Breast epithelium (tissue), 4 donors: ENCODE data around the gene TENM3. TPM values are rescaled to one million over a fixed set of nuclear protein-coding genes. Genes with fewer than 3 reads are reported as not detected.

Source experiments
- DNase-seq, 2 donors: peaks; one replicate each; pipeline ENCODE4 v3.0.0-alpha.2; 2019; ENCODE audit warnings: low spot score in 2 of 2
- H3K27ac ChIP-seq, 2 donors: fragments of 200-600 bp; sonication (generic) in 1 of 2; one replicate each; pipeline ENCODE4 v1.5.1; 2016 to 2019; ENCODE audit warnings: mild to moderate bottlenecking in 1 of 2
- H3K27me3 ChIP-seq, 2 donors: fragments of 200-600 bp; sonication (generic) in 1 of 2; one replicate each; pipeline versions ENCODE4 v1.5.1 to v1.6.0; 2017 to 2019; ENCODE audit warnings: control low read depth in 1 of 2, mild to moderate bottlenecking in 1 of 2
- H3K36me3 ChIP-seq: fragments of 200-600 bp; one replicate; pipeline ENCODE4 v1.5.1; 2019
- H3K4me1 ChIP-seq, 2 donors: fragments of 200-600 bp; sonication (generic); one replicate each; pipeline ENCODE4 v1.5.1; 2016 to 2019; ENCODE audit warnings: control low read depth in 1 of 2
- H3K4me3 ChIP-seq, 3 donors: fragments of 200-600 bp; sonication (generic); 1 replicate in 2 of 3; 2 replicates in 1 of 3; pipeline ENCODE4 v1.5.1; 2016 to 2019; ENCODE audit warnings: mild to moderate bottlenecking in 3 of 3, moderate library complexity in 2 of 3
- H3K9me3 ChIP-seq, 2 donors: fragments of 200-600 bp; sonication (generic) in 1 of 2; one replicate each; pipeline ENCODE4 v1.5.1; 2016 to 2019; ENCODE audit warnings: control low read depth in 1 of 2
- POLR2A ChIP-seq: fragments of 450-650 bp; IDR thresholded peaks from one replicate; pipeline ENCODE4 v1.6.1; 2016; ENCODE audit warnings: antibody characterized with exemption, mild to moderate bottlenecking, moderate library complexity
- POLR2AphosphoS5 ChIP-seq, 3 donors: sonication (generic); formaldehyde crosslinking; IDR thresholded peaks; one replicate each; pipeline ENCODE4 v1.6.1; 2017; ENCODE audit warnings: antibody characterized with exemption in 3 of 3
- intact Hi-C: fragments of 100-400 bp; cut with DNase I; formaldehyde crosslinking; loops from one replicate; pipeline ENCODE4 v1.15.1; 2023; ENCODE audit warnings: low total_unique reads
- total RNA-seq, 3 donors: library from RNA; depleted of rRNA; stranded (reverse); fragments of >200 nt; gene quantifications; one replicate each; pipeline ENCODE4 v1.1.0, GENCODE V29; 2016
- TF ChIP-seq, protein P1 (sequence below), 3 donors: fragments of 450-650 bp; IDR thresholded peaks; one replicate each; pipeline ENCODE4 v1.5.1; 2016 to 2017; ENCODE audit warnings: antibody characterized with exemption in 3 of 3, mild to moderate bottlenecking in 3 of 3, moderate library complexity in 3 of 3

Gene TENM3
- total RNA-seq, 3 donors from 2014 or later, result 4.6 to 30.6 (median 8.8) TPM

DNA sequence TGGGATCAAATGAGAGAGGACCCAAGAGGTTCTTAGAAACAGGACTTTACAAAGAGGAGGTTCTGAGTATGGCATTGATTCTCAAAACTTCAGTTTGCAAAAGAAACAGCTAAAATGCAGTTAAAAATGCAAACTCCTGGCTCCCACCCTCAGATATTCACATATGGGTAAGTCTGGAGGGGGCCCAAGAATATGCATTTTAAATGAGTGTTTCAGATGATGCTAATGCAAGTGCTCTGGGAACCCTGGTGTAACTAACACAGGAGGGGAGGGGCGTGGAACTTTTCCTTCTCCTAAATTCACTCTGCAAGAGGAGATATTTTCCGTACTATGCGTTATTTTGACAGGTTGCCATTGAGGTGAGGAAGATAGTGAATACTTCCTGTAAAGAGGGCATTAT lies 168.2 kb downstream of the TENM3 start:
- no peak overlapping the region for H3K4me3 ChIP-seq
- TF ChIP-seq POLR2AphosphoS5 (IDR thresholded peaks at IDR 0.05) (no peak), POLR2A (no peak)
- TF ChIP-seq, protein P1, sequence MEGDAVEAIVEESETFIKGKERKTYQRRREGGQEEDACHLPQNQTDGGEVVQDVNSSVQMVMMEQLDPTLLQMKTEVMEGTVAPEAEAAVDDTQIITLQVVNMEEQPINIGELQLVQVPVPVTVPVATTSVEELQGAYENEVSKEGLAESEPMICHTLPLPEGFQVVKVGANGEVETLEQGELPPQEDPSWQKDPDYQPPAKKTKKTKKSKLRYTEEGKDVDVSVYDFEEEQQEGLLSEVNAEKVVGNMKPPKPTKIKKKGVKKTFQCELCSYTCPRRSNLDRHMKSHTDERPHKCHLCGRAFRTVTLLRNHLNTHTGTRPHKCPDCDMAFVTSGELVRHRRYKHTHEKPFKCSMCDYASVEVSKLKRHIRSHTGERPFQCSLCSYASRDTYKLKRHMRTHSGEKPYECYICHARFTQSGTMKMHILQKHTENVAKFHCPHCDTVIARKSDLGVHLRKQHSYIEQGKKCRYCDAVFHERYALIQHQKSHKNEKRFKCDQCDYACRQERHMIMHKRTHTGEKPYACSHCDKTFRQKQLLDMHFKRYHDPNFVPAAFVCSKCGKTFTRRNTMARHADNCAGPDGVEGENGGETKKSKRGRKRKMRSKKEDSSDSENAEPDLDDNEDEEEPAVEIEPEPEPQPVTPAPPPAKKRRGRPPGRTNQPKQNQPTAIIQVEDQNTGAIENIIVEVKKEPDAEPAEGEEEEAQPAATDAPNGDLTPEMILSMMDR (IDR thresholded peaks at IDR 0.05), result no peak
- H3K27me3 ChIP-seq, result no peaks in the 10 kb centered on the region
- no peaks in the 10 kb centered on the region for H3K36me3 ChIP-seq
- intact Hi-C loops, result no loop called here
- H3K9me3 ChIP-seq, result peaks cover 7 to 11% of the 10 kb centered on the region in 2 donors
- DNase-seq, result no peak
- no peak overlapping the region for H3K27ac ChIP-seq
- H3K4me1 ChIP-seq, result no peaks in the 10 kb centered on the region

DNA sequence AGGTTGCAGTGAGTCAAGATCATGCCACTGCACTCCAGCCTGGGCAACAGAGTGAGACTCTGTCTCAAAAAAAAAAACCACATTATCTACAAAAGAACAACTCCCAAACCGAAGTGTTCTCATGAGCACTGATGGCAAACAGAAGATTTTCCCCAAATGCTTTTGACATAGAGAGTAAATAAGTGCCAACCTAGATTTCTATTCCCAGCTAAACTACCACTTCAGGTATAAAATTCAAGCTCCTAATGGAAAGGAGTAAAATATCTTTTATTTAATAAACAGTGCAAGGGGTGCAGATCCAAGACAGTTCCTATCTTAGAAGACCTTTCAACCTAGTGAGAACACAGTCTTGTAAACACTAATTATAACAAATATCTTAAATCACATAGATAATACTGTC lies 170.3 kb downstream of the TENM3 start:
- H3K27ac ChIP-seq, result no peak overlapping the region
- DNase-seq, result no peak
- H3K4me1 ChIP-seq, result no peaks in the 10 kb centered on the region
- no peak overlapping the region for H3K4me3 ChIP-seq
- no peaks in the 10 kb centered on the region for H3K36me3 ChIP-seq
- no peaks in the 10 kb centered on the region for H3K27me3 ChIP-seq
- intact Hi-C loops, result no loop called here
- peaks cover 7 to 11% of the 10 kb centered on the region in 2 donors for H3K9me3 ChIP-seq
- TF ChIP-seq POLR2A (no peak), POLR2AphosphoS5 (IDR thresholded peaks at IDR 0.05) (no peak)
- TF ChIP-seq, protein P1 (IDR thresholded peaks at IDR 0.05), result no peak

DNA sequence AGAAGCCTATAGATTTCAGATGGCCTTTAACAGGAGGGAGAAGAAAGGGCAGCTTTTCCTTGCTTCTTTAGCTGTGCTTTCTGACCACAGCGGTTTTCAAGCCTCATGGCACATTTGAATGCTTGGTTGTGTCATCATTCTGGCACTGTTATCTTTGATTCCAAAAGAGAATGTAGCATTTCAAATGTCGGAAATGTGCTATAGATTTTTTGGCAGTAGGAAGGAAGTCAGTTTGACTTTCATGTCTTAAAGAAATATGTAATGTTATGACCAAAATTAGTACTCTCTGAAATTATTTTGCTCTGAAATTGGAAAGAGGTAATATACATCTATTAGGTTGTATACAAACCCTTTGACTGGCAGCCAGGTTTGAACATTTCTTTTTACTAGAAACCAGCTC lies 171.9 kb downstream of the TENM3 start:
- H3K36me3 ChIP-seq, result no peaks in the 10 kb centered on the region
- intact Hi-C loops, result no loop called here
- H3K4me3 ChIP-seq, result no peak overlapping the region
- H3K27ac ChIP-seq, result no peak overlapping the region
- DNase-seq, result no peak
- peaks cover 7 to 11% of the 10 kb centered on the region in 2 donors for H3K9me3 ChIP-seq
- H3K27me3 ChIP-seq, result no peaks in the 10 kb centered on the region
- TF ChIP-seq, protein P1 (IDR thresholded peaks at IDR 0.05), result no peak
- no peak for TF ChIP-seq POLR2A
- TF ChIP-seq POLR2AphosphoS5 (IDR thresholded peaks at IDR 0.05), result no peak
- H3K4me1 ChIP-seq, result no peaks in the 10 kb centered on the region

DNA sequence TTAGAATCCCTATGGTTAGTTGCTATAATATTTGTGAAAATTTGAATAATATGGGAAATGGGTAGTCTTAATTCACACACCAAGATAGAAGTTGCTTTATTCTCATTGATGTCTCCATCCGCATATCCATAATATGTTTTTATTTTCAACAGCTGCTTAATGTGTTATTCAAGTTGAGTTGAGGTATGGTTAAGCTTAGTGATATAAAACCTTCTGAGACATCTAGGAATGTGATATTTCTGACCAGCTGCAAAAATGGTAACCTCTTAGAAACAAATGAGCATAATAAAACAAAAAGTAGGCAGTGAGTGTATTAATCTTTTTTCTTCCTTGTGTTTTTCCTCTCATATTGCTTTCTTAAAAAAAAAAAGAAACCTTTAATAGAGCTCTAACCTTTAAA lies 172.9 kb downstream of the TENM3 start:
- no peak for DNase-seq
- H3K27me3 ChIP-seq, result no peaks in the 10 kb centered on the region
- intact Hi-C loops, result no loop called here

DNA sequence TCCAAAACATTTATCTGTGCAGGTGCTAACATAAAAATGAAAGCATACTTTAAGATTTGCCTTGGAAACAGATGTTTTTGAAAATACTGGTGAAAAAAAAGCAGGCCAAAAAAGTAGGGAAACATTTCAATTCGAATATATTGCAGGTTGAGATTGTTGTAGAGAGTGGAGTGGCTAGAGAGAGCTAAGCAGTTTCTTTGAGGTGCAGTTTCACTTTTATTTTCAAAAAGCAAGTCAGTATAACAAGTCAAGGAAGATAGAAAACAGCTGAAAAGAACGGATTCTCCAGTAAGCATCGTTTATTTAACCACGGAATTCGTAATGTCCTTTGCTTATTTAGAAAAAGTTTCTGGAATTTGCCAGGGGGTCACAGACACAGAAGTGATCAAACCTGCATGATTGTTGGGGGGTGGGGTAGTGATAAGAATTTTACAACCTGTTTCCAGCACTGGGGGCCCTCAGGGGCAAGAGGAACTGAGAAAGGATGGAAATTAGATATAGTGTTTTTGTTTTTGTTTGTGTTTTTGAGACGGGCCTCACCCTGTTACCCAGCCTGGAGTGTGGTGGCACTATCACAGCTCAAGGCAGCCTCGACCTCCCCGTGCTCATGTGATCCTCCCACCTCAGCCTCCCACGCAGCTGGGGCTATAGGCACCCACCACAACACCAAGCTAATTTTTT lies 175.0 kb downstream of the TENM3 start:
- intact Hi-C loops, result no loop called here
- H3K27me3 ChIP-seq, result no peaks in the 10 kb centered on the region
- TF ChIP-seq, protein P1 (IDR thresholded peaks at IDR 0.05), result no peak
- TF ChIP-seq POLR2A (no peak), POLR2AphosphoS5 (IDR thresholded peaks at IDR 0.05) (no peak)

More for the DNA sequence above, 172.9 kb downstream of the TENM3 start:
- no peaks in the 10 kb centered on the region for H3K4me1 ChIP-seq
- H3K4me3 ChIP-seq, result no peak overlapping the region
- no peaks in the 10 kb centered on the region for H3K36me3 ChIP-seq
- H3K9me3 ChIP-seq, result peaks cover 7 to 11% of the 10 kb centered on the region in 2 donors
- TF ChIP-seq, protein P1 (IDR thresholded peaks at IDR 0.05), result no peak
- TF ChIP-seq POLR2A (no peak), POLR2AphosphoS5 (IDR thresholded peaks at IDR 0.05) (no peak)
- H3K27ac ChIP-seq, result no peak overlapping the region

More for the DNA sequence above, 175.0 kb downstream of the TENM3 start:
- peaks cover 6 to 8% of the 10 kb centered on the region in 2 donors for H3K9me3 ChIP-seq
- H3K4me1 ChIP-seq, result no peaks in the 10 kb centered on the region
- no peak overlapping the region for H3K27ac ChIP-seq
- no peak for DNase-seq
- H3K36me3 ChIP-seq, result no peaks in the 10 kb centered on the region
- no peak overlapping the region for H3K4me3 ChIP-seq
